Measurements from ENCODE around the gene ARHGEF17.

ARHGEF17 gene

GRCh38 chr11:73308003-73308960, at the start of gene ARHGEF17:
Gene ARHGEF17, plus strand, starts transcription at chr11:73308276. Its CDS starts 363 bp downstream, at chr11:73308639.
- peaks cover 46% of the 10 kb centered on the region for H3K4me1 ChIP-seq (ENCODE audit: insufficient read depth, low read length)
- no peaks in the 10 kb centered on the region for H3K27me3 ChIP-seq (ENCODE audit: control insufficient read depth in 1 of 2, insufficient read depth in 2 of 2, low read length in 2 of 2)
- peak within 1 kb of the TSS; percentile 92 for H3K27ac ChIP-seq (ENCODE audit: low read depth, low read length)
- H3K36me3 ChIP-seq (ENCODE audit: insufficient read depth, low read length) = peaks cover 3% of the 10 kb centered on the region
- peak within 1 kb of the TSS; percentile 79 to 88 for H3K4me3 ChIP-seq (ENCODE audit: low read depth in 1 of 2, low read length in 2 of 2)
- H3K9ac ChIP-seq (ENCODE audit: low read length) = peak within 1 kb of the TSS; percentile 27
- H3K9me3 ChIP-seq (ENCODE audit: low read length) = no peaks in the 10 kb centered on the region

GRCh38 chr11:73259406-73260126, 48.5 kb upstream of the ARHGEF17 start:
- Histone ChIP-seq H3K27me3 (ENCODE audit: control insufficient read depth in 1 of 2, insufficient read depth in 2 of 2, low read length in 2 of 2) (peaks cover 9 to 10% of the 10 kb centered on the region in 2 donors), H3K9ac (ENCODE audit: low read length) (no peak overlapping the region), H3K27ac (ENCODE audit: low read depth, low read length) (no peak overlapping the region), H3K4me1 (ENCODE audit: insufficient read depth, low read length) (no peaks in the 10 kb centered on the region), H3K4me3 (ENCODE audit: low read depth in 1 of 2, low read length in 2 of 2) (no peak overlapping the region), H3K9me3 (ENCODE audit: low read length) (no peaks in the 10 kb centered on the region), H3K36me3 (ENCODE audit: insufficient read depth, low read length) (no peaks in the 10 kb centered on the region)

- H3K9me3 ChIP-seq (ENCODE audit: low read length) = no peaks in the 10 kb centered on the region
- no peak overlapping the region for H3K27ac ChIP-seq (ENCODE audit: low read depth, low read length)
- peaks cover 14 to 15% of the 10 kb centered on the region in 2 donors for H3K27me3 ChIP-seq (ENCODE audit: control insufficient read depth in 1 of 2, insufficient read depth in 2 of 2, low read length in 2 of 2)
- no peaks in the 10 kb centered on the region for H3K36me3 ChIP-seq (ENCODE audit: insufficient read depth, low read length)
- H3K4me1 ChIP-seq (ENCODE audit: insufficient read depth, low read length) = no peaks in the 10 kb centered on the region
- no peak overlapping the region for H3K9ac ChIP-seq (ENCODE audit: low read length)
- H3K4me3 ChIP-seq (ENCODE audit: low read depth in 1 of 2, low read length in 2 of 2) = no peak overlapping the region
These were observed 48.0 kb upstream of the ARHGEF17 start for GRCh38 chr11:73260127-73260457.

- no peak overlapping the region for H3K9ac ChIP-seq (ENCODE audit: low read length)
These were observed 45.1 kb upstream of the ARHGEF17 start for GRCh38 chr11:73262851-73263495.

GRCh38 chr11:73263640-73264039, 44.4 kb upstream of the ARHGEF17 start:
- Histone ChIP-seq H3K36me3 (ENCODE audit: insufficient read depth, low read length) (no peaks in the 10 kb centered on the region), H3K27me3 (ENCODE audit: control insufficient read depth in 1 of 2, insufficient read depth in 2 of 2, low read length in 2 of 2) (peaks cover 14 to 17% of the 10 kb centered on the region in 2 donors), H3K4me1 (ENCODE audit: insufficient read depth, low read length) (no peaks in the 10 kb centered on the region), H3K4me3 (ENCODE audit: low read depth in 1 of 2, low read length in 2 of 2) (no peak overlapping the region), H3K9ac (ENCODE audit: low read length) (no peak overlapping the region), H3K27ac (ENCODE audit: low read depth, low read length) (no peak overlapping the region), H3K9me3 (ENCODE audit: low read length) (no peaks in the 10 kb centered on the region)

More at GRCh38 chr11:73262851-73263495, 45.1 kb upstream of the ARHGEF17 start:
- Histone ChIP-seq H3K36me3 (ENCODE audit: insufficient read depth, low read length) (no peaks in the 10 kb centered on the region), H3K27me3 (ENCODE audit: control insufficient read depth in 1 of 2, insufficient read depth in 2 of 2, low read length in 2 of 2) (peaks cover 14 to 17% of the 10 kb centered on the region in 2 donors), H3K4me1 (ENCODE audit: insufficient read depth, low read length) (no peaks in the 10 kb centered on the region), H3K4me3 (ENCODE audit: low read depth in 1 of 2, low read length in 2 of 2) (no peak overlapping the region), H3K27ac (ENCODE audit: low read depth, low read length) (no peak overlapping the region), H3K9me3 (ENCODE audit: low read length) (no peaks in the 10 kb centered on the region)

- H3K36me3 ChIP-seq (ENCODE audit: insufficient read depth, low read length) = no peaks in the 10 kb centered on the region
- H3K27ac ChIP-seq (ENCODE audit: low read depth, low read length) = no peak overlapping the region
- no peaks in the 10 kb centered on the region for H3K9me3 ChIP-seq (ENCODE audit: low read length)
- peaks cover 14 to 17% of the 10 kb centered on the region in 2 donors for H3K27me3 ChIP-seq (ENCODE audit: control insufficient read depth in 1 of 2, insufficient read depth in 2 of 2, low read length in 2 of 2)
- no peaks in the 10 kb centered on the region for H3K4me1 ChIP-seq (ENCODE audit: insufficient read depth, low read length)
- H3K9ac ChIP-seq (ENCODE audit: low read length) = no peak overlapping the region
- no peak overlapping the region for H3K4me3 ChIP-seq (ENCODE audit: low read depth in 1 of 2, low read length in 2 of 2)
These were observed 42.7 kb upstream of the ARHGEF17 start for GRCh38 chr11:73265278-73265810.

GRCh38 chr11:73265853-73266645, 42.0 kb upstream of the ARHGEF17 start:
- Histone ChIP-seq H3K27ac (ENCODE audit: low read depth, low read length) (no peak overlapping the region), H3K27me3 (ENCODE audit: control insufficient read depth in 1 of 2, insufficient read depth in 2 of 2, low read length in 2 of 2) (peaks cover 14 to 17% of the 10 kb centered on the region in 2 donors), H3K36me3 (ENCODE audit: insufficient read depth, low read length) (no peaks in the 10 kb centered on the region), H3K9ac (ENCODE audit: low read length) (no peak overlapping the region), H3K4me1 (ENCODE audit: insufficient read depth, low read length) (no peaks in the 10 kb centered on the region), H3K4me3 (ENCODE audit: low read depth in 1 of 2, low read length in 2 of 2) (no peak overlapping the region), H3K9me3 (ENCODE audit: low read length) (no peaks in the 10 kb centered on the region)

- Histone ChIP-seq H3K4me1 (ENCODE audit: insufficient read depth, low read length) (no peaks in the 10 kb centered on the region), H3K27ac (ENCODE audit: low read depth, low read length) (no peak overlapping the region), H3K27me3 (ENCODE audit: control insufficient read depth in 1 of 2, insufficient read depth in 2 of 2, low read length in 2 of 2) (peaks cover 14 to 17% of the 10 kb centered on the region in 2 donors), H3K4me3 (ENCODE audit: low read depth in 1 of 2, low read length in 2 of 2) (no peak overlapping the region), H3K9me3 (ENCODE audit: low read length) (no peaks in the 10 kb centered on the region), H3K9ac (ENCODE audit: low read length) (no peak overlapping the region), H3K36me3 (ENCODE audit: insufficient read depth, low read length) (no peaks in the 10 kb centered on the region)
These were observed 41.4 kb upstream of the ARHGEF17 start for GRCh38 chr11:73266646-73267020.

- Histone ChIP-seq H3K4me1 (ENCODE audit: insufficient read depth, low read length) (no peaks in the 10 kb centered on the region), H3K9ac (ENCODE audit: low read length) (no peak overlapping the region), H3K4me3 (ENCODE audit: low read depth in 1 of 2, low read length in 2 of 2) (no peak overlapping the region), H3K36me3 (ENCODE audit: insufficient read depth, low read length) (no peaks in the 10 kb centered on the region), H3K27me3 (ENCODE audit: control insufficient read depth in 1 of 2, insufficient read depth in 2 of 2, low read length in 2 of 2) (peaks cover 14 to 17% of the 10 kb centered on the region in 2 donors), H3K27ac (ENCODE audit: low read depth, low read length) (no peak overlapping the region), H3K9me3 (ENCODE audit: low read length) (no peaks in the 10 kb centered on the region)
These were observed 40.8 kb upstream of the ARHGEF17 start for GRCh38 chr11:73267122-73267846.

GRCh38 chr11:73267906-73268540, 40.1 kb upstream of the ARHGEF17 start:
- no peaks in the 10 kb centered on the region for H3K36me3 ChIP-seq (ENCODE audit: insufficient read depth, low read length)
- no peak overlapping the region for H3K4me3 ChIP-seq (ENCODE audit: low read depth in 1 of 2, low read length in 2 of 2)
- no peak overlapping the region for H3K27ac ChIP-seq (ENCODE audit: low read depth, low read length)
- H3K9me3 ChIP-seq (ENCODE audit: low read length) = no peaks in the 10 kb centered on the region
- H3K27me3 ChIP-seq (ENCODE audit: control insufficient read depth in 1 of 2, insufficient read depth in 2 of 2, low read length in 2 of 2) = peaks cover 14 to 17% of the 10 kb centered on the region in 2 donors
- no peaks in the 10 kb centered on the region for H3K4me1 ChIP-seq (ENCODE audit: insufficient read depth, low read length)
- no peak overlapping the region for H3K9ac ChIP-seq (ENCODE audit: low read length)

Data from muscle layer of colon (tissue), 2 donors.